Measurements from ENCODE around the gene RXYLT1.

The RXYLT1 gene

DNA sequence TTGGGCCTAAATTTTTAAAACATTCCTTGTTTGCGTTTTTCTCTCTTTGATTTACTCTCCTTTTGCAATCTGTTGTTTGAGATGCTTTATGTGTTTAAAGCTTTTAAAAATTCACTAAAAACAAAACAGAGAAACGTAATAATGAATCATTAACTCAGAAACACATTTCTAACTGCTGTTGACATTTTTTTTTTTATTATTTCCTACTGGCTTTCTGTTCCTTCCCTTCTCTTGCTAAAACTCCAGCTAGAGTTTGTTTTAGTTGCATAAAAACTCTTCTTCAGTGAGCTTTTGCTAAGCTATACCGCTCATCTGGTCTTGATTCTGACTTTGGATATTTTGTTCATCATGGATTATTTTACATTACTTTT, 35.8 kb downstream of the RXYLT1 start:
- 0 out of 2 replicates have a peak, but pooled peaks cover 3% of the 10 kb centered on the region for H3F3A ChIP-seq (ENCODE audit: control insufficient read depth, insufficient read depth)
- H3K9me3 ChIP-seq (ENCODE audit: control insufficient read depth, insufficient read depth, low read length): no peaks in the 10 kb centered on the region; the same call in 1 of the 2 replicates
- no peaks in the 10 kb centered on the region for H3K27me3 ChIP-seq (ENCODE audit: control insufficient read depth, low read length)
- no peak overlapping the region for H3K27ac ChIP-seq (ENCODE audit: low read depth, low read length)
- H3K79me2 ChIP-seq (ENCODE audit: control insufficient read depth, low read length): no peaks in the 10 kb centered on the region
- no peak overlapping the region for H3K4me3 ChIP-seq (ENCODE audit: low read length)
- H3K4me2 ChIP-seq (ENCODE audit: low read length): no peak overlapping the region
- H3K4me1 ChIP-seq (ENCODE audit: control insufficient read depth, low read length): peaks cover 16% of the 10 kb centered on the region
- no peaks in the 10 kb centered on the region for H4K20me1 ChIP-seq (ENCODE audit: control insufficient read depth, insufficient read depth, low read depth, low read length)
- TF ChIP-seq, protein P1, sequence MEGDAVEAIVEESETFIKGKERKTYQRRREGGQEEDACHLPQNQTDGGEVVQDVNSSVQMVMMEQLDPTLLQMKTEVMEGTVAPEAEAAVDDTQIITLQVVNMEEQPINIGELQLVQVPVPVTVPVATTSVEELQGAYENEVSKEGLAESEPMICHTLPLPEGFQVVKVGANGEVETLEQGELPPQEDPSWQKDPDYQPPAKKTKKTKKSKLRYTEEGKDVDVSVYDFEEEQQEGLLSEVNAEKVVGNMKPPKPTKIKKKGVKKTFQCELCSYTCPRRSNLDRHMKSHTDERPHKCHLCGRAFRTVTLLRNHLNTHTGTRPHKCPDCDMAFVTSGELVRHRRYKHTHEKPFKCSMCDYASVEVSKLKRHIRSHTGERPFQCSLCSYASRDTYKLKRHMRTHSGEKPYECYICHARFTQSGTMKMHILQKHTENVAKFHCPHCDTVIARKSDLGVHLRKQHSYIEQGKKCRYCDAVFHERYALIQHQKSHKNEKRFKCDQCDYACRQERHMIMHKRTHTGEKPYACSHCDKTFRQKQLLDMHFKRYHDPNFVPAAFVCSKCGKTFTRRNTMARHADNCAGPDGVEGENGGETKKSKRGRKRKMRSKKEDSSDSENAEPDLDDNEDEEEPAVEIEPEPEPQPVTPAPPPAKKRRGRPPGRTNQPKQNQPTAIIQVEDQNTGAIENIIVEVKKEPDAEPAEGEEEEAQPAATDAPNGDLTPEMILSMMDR (IDR thresholded peaks at IDR 0.05; ENCODE audit: low read depth, low read length, poor library complexity, severe bottlenecking): no peak
- no peak for TF ChIP-seq EZH2phosphoT487 (IDR thresholded peaks at IDR 0.05; ENCODE audit: borderline replicate concordance, low read length)
- H3K9me2 ChIP-seq (replicated peaks; ENCODE audit: control insufficient read depth, low read length): no peaks in the 10 kb centered on the region
- no peaks in the 10 kb centered on the region for H3K36me3 ChIP-seq (ENCODE audit: control insufficient read depth, low read length)

DNA sequence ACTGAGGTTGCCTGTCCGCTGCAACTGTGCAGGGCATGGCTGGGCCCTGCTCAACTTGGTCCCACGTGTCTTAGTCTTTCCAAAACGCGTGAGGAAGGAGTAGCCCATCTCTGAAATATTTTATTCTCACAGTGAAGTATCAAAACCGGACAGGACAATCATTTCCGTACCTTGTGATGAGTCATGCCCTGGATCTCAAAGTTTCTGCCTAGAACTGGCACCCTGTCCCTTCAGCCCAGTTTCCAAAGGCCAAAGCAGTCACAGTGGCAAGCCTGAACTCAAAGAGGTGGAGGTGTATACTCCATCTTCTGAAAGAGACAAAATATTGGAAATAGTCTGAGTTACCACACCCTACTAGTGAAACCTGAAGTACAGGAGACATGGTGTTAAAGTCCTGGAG, 36.3 kb downstream of the RXYLT1 start:
- Histone ChIP-seq H3F3A (ENCODE audit: control insufficient read depth, insufficient read depth) (0 out of 2 replicates have a peak, but pooled peaks cover 3% of the 10 kb centered on the region), H3K27me3 (ENCODE audit: control insufficient read depth, low read length) (no peaks in the 10 kb centered on the region), H3K79me2 (ENCODE audit: control insufficient read depth, low read length) (no peaks in the 10 kb centered on the region), H3K9me3 (ENCODE audit: control insufficient read depth, insufficient read depth, low read length) (no peaks in the 10 kb centered on the region; the same call in 1 of the 2 replicates), H3K4me3 (ENCODE audit: low read length) (no peak overlapping the region), H3K4me1 (ENCODE audit: control insufficient read depth, low read length) (peaks cover 16% of the 10 kb centered on the region), H3K27ac (ENCODE audit: low read depth, low read length) (no peak overlapping the region), H3K4me2 (ENCODE audit: low read length) (no peak overlapping the region), H3K36me3 (ENCODE audit: control insufficient read depth, low read length) (no peaks in the 10 kb centered on the region), H4K20me1 (ENCODE audit: control insufficient read depth, insufficient read depth, low read depth, low read length) (no peaks in the 10 kb centered on the region), H3K9me2 (replicated peaks; ENCODE audit: control insufficient read depth, low read length) (no peaks in the 10 kb centered on the region)
- TF ChIP-seq, protein P1 (IDR thresholded peaks at IDR 0.05; ENCODE audit: low read depth, low read length, poor library complexity, severe bottlenecking): no peak
- no peak for TF ChIP-seq EZH2phosphoT487 (IDR thresholded peaks at IDR 0.05; ENCODE audit: borderline replicate concordance, low read length)

GRCh38 chr12:63820427-63820826, 40.7 kb downstream of the RXYLT1 start:
- H3K27me3 ChIP-seq (ENCODE audit: control insufficient read depth, low read length): no peaks in the 10 kb centered on the region
- H4K20me1 ChIP-seq (ENCODE audit: control insufficient read depth, insufficient read depth, low read depth, low read length): no peaks in the 10 kb centered on the region
- no peaks in the 10 kb centered on the region for H3K36me3 ChIP-seq (ENCODE audit: control insufficient read depth, low read length)
- H3K4me3 ChIP-seq (ENCODE audit: low read length): no peak overlapping the region
- H3K27ac ChIP-seq (ENCODE audit: low read depth, low read length): no peak overlapping the region
- no peak for TF ChIP-seq EZH2phosphoT487 (IDR thresholded peaks at IDR 0.05; ENCODE audit: borderline replicate concordance, low read length)
- TF ChIP-seq, protein P1 (IDR thresholded peaks at IDR 0.05; ENCODE audit: low read depth, low read length, poor library complexity, severe bottlenecking): no peak
- no peaks in the 10 kb centered on the region for H3K79me2 ChIP-seq (ENCODE audit: control insufficient read depth, low read length)
- H3K4me2 ChIP-seq (ENCODE audit: low read length): no peak overlapping the region
- H3K9me2 ChIP-seq (replicated peaks; ENCODE audit: control insufficient read depth, low read length): no peaks in the 10 kb centered on the region
- no peaks in the 10 kb centered on the region for H3K4me1 ChIP-seq (ENCODE audit: control insufficient read depth, low read length)
- no peaks in the 10 kb centered on the region; the same call in 1 of the 2 replicates for H3K9me3 ChIP-seq (ENCODE audit: control insufficient read depth, insufficient read depth, low read length)
- H3F3A ChIP-seq (ENCODE audit: control insufficient read depth, insufficient read depth): no peaks in the 10 kb centered on the region

All from DOHH2 (cell line).